Neural progenitor cell (in vitro differentiated cells): ENCODE measurements around the gene CSTA. TPM values are rescaled to one million over a fixed set of nuclear protein-coding genes. Genes with fewer than 3 reads are reported as not detected.

Source experiments
- DNase-seq: peaks from one replicate; pipeline ENCODE4 v3.0.0-alpha.2; 2016; ENCODE audit warnings: low spot score
- H2AFZ ChIP-seq: fragments of 200-600 bp; sonication (generic); replicated peaks from 2 replicates; pipeline ENCODE4 v1.6.1; 2016; ENCODE audit warnings: antibody characterized with exemption
- H3F3A ChIP-seq: fragments of 200-600 bp; sonication (generic); 2 replicates; pipeline ENCODE4 v1.6.1; 2016; ENCODE audit warnings: antibody characterized with exemption, low read depth
- H3K27ac ChIP-seq: fragments of 200-600 bp; sonication (generic); 2 replicates; pipeline ENCODE4 v1.5.1; 2016; ENCODE audit warnings: mild to moderate bottlenecking
- H3K27me3 ChIP-seq: fragments of 200-600 bp; sonication (generic); 2 replicates; pipeline ENCODE4 v1.6.1; 2016; ENCODE audit warnings: mild to moderate bottlenecking, moderate library complexity
- H3K36me3 ChIP-seq: fragments of 200-600 bp; sonication (generic); 2 replicates; pipeline ENCODE4 v1.5.1; 2016
- H3K4me1 ChIP-seq: fragments of 200-600 bp; sonication (generic); 2 replicates; pipeline ENCODE4 v1.6.1; 2016; ENCODE audit warnings: mixed run types
- H3K4me2 ChIP-seq: fragments of 200-600 bp; sonication (generic); 2 replicates; pipeline ENCODE4 v1.6.1; 2016
- H3K4me3 ChIP-seq: fragments of 200-600 bp; sonication (generic); 2 replicates; pipeline ENCODE4 v1.5.1; 2016
- H3K79me2 ChIP-seq: fragments of 200-600 bp; sonication (generic); 2 replicates; pipeline ENCODE4 v1.6.1; 2016; ENCODE audit warnings: low read depth
- H3K9ac ChIP-seq: fragments of 200-600 bp; sonication (generic); 2 replicates; pipeline ENCODE4 v1.6.1; 2016
- H3K9me3 ChIP-seq: fragments of 200-600 bp; sonication (generic); 2 replicates; pipeline ENCODE4 v1.5.1; 2016; ENCODE audit warnings: low read depth
- H4K20me1 ChIP-seq: fragments of 200-600 bp; sonication (generic); 2 replicates; pipeline ENCODE4 v1.6.1; 2016; ENCODE audit warnings: low read depth
- H3K27ac Mint-ChIP-seq: 3 replicates; pipeline ENCODE4 v1.8.0; 2021; ENCODE audit warnings: mixed read lengths
- H3K27me3 Mint-ChIP-seq: 2 replicates; pipeline ENCODE4 v1.8.0; 2022; ENCODE audit warnings: low read depth, mild to moderate bottlenecking, inconsistent platforms, moderate library complexity, mixed read lengths; ENCODE audit not compliant: insufficient read depth
- H3K36me3 Mint-ChIP-seq: 3 replicates; pipeline ENCODE4 v1.8.0; 2021; ENCODE audit warnings: mixed read lengths
- H3K4me1 Mint-ChIP-seq: 3 replicates; pipeline ENCODE4 v1.8.0; 2021; ENCODE audit warnings: mixed read lengths
- H3K4me3 Mint-ChIP-seq: 3 replicates; pipeline ENCODE4 v1.8.0; 2021; ENCODE audit warnings: mild to moderate bottlenecking, moderate library complexity, mixed read lengths
- H3K9me3 Mint-ChIP-seq: 3 replicates; pipeline ENCODE4 v1.8.0; 2020; ENCODE audit warnings: mixed read lengths
- EZH2 ChIP-seq: fragments of 200-600 bp; sonication (generic); IDR thresholded peaks from 2 replicates; pipeline ENCODE4 v1.6.1; 2017; ENCODE audit warnings: antibody characterized with exemption, mild to moderate bottlenecking, moderate library complexity
- EZH2phosphoT487 ChIP-seq: fragments of 200-600 bp; sonication (generic); IDR thresholded peaks from 2 replicates; pipeline ENCODE4 v1.6.1; 2017; ENCODE audit warnings: antibody characterized with exemption
- total RNA-seq: library from RNA; depleted of rRNA; stranded (reverse); fragments of >200 nt; gene quantifications from 2 replicates; pipeline ENCODE4 v1.2.3, GENCODE V29; 2015; ENCODE audit warnings: low replicate concordance
- TF ChIP-seq, protein P1 (sequence below): fragments of 200-600 bp; sonication (generic); IDR thresholded peaks from 2 replicates; pipeline ENCODE4 v1.5.1; 2017; ENCODE audit warnings: antibody characterized with exemption, mild to moderate bottlenecking

The CSTA gene
- total RNA-seq, 1 donor from 2014 or later = not detected

DNA sequence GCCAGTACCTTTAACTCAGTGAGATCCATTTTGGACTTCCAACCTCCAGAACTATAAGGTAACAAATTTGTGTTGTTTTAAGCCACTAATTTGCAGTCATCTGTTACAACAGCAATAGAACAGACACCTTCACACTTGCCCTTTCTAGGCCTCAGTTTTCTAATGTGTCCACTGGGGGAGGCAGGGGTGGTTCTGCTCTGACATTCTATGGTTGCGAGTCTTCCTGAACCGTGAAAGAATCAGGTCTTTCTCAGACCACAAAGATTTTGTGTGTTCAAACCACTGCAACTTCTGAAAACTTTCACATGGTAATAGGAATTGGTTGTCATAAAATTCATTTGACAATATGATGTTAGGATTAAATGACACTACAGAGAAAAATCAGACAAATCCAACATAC is 26.8 kb upstream of the CSTA start:
- Histone ChIP-seq H3K9ac (no peak overlapping the region), H3F3A (no peaks in the 10 kb centered on the region), H3K27me3 (no peaks in the 10 kb centered on the region), H2AFZ (no peak overlapping the region), H3K4me2 (no peak overlapping the region), H3K79me2 (no peaks in the 10 kb centered on the region), H3K27ac (no peak overlapping the region), H3K36me3 (no peaks in the 10 kb centered on the region), H4K20me1 (no peaks in the 10 kb centered on the region), H3K4me1 (no peaks in the 10 kb centered on the region), H3K4me3 (no peak overlapping the region), H3K9me3 (no peaks in the 10 kb centered on the region)
- Mint-ChIP-seq H3K27ac (no peak overlapping the region), H3K36me3 (no peaks in the 10 kb centered on the region), H3K4me1 (no peaks in the 10 kb centered on the region), H3K9me3 (peaks cover 10% of the 10 kb centered on the region), H3K27me3 (no peaks in the 10 kb centered on the region), H3K4me3 (no peak overlapping the region)
- DNase-seq = no peak
- no peak for TF ChIP-seq EZH2
- TF ChIP-seq, protein P1, sequence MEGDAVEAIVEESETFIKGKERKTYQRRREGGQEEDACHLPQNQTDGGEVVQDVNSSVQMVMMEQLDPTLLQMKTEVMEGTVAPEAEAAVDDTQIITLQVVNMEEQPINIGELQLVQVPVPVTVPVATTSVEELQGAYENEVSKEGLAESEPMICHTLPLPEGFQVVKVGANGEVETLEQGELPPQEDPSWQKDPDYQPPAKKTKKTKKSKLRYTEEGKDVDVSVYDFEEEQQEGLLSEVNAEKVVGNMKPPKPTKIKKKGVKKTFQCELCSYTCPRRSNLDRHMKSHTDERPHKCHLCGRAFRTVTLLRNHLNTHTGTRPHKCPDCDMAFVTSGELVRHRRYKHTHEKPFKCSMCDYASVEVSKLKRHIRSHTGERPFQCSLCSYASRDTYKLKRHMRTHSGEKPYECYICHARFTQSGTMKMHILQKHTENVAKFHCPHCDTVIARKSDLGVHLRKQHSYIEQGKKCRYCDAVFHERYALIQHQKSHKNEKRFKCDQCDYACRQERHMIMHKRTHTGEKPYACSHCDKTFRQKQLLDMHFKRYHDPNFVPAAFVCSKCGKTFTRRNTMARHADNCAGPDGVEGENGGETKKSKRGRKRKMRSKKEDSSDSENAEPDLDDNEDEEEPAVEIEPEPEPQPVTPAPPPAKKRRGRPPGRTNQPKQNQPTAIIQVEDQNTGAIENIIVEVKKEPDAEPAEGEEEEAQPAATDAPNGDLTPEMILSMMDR = no peak
- TF ChIP-seq EZH2phosphoT487 = no peak

DNA sequence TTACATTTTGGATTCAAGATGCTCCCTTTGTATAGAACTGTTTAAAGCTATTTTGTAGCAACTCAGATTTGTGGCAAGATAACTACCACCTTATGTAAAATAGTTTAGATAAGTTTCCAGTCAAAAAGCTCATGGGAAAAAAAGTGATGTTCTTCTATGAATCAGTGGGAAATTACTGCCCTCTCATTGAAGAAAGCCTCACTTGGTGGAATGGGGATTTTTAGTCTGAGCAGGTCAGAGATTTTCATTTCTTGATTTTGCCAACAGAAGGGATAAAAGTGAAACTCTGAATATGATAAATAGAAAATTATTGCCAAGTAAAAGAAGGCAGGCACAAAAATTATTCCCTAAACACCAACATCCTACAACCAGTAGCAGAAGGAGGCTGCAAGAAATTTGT is 25.8 kb upstream of the CSTA start:
- H3K9ac ChIP-seq = no peak overlapping the region
- Mint-ChIP-seq H3K4me1 (no peaks in the 10 kb centered on the region), H3K4me3 (no peak overlapping the region), H3K27ac (no peak overlapping the region), H3K9me3 (peaks cover 10% of the 10 kb centered on the region), H3K36me3 (no peaks in the 10 kb centered on the region), H3K27me3 (no peaks in the 10 kb centered on the region)
- no peaks in the 10 kb centered on the region for H3K36me3 ChIP-seq
- H3F3A ChIP-seq = no peaks in the 10 kb centered on the region
- no peak overlapping the region for H3K4me3 ChIP-seq
- no peaks in the 10 kb centered on the region for H3K9me3 ChIP-seq
- H3K79me2 ChIP-seq = no peaks in the 10 kb centered on the region
- no peaks in the 10 kb centered on the region for H3K4me1 ChIP-seq
- H4K20me1 ChIP-seq = no peaks in the 10 kb centered on the region
- no peak for TF ChIP-seq EZH2
- no peak for TF ChIP-seq EZH2phosphoT487
- TF ChIP-seq, protein P1 = no peak
- no peaks in the 10 kb centered on the region for H3K27me3 ChIP-seq
- H3K27ac ChIP-seq = no peak overlapping the region
- DNase-seq = no peak
- H2AFZ ChIP-seq = no peak overlapping the region
- H3K4me2 ChIP-seq = no peak overlapping the region

DNA sequence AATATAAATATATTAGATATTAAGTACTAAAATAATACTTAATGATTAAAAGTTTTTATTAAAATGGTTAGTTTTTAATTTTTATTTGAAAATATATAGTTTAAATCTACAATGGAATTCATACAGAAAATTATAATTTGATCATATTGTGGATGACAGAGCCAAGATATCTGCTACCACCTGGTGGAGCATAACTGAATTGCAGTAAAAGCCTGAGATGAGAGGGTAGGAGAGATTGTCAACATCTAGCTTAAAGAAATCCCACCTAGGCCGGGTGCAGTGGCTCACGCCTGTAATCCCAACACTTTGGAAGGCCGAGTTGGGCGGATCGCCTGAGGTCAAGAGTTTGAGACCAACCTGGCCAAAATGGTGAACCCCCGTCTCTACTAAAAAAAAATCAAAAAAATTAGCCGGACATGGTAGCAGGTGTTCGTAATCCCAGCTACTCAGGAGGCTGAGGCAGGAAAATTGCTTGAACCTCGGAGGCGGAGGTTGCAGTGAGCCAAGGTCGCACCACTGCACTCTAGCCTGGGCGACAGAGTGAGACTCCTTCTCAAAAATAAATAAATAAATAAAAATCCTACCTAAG is 25.1 kb upstream of the CSTA start:
- H3K36me3 Mint-ChIP-seq = no peaks in the 10 kb centered on the region
- Histone ChIP-seq H3K4me2 (no peak overlapping the region), H4K20me1 (no peaks in the 10 kb centered on the region)

More for the DNA sequence above, 25.1 kb upstream of the CSTA start:
- H3K4me1 Mint-ChIP-seq = no peaks in the 10 kb centered on the region
- no peaks in the 10 kb centered on the region for H3K79me2 ChIP-seq
- H3K27me3 Mint-ChIP-seq = no peaks in the 10 kb centered on the region
- H3F3A ChIP-seq = no peaks in the 10 kb centered on the region
- H3K9me3 ChIP-seq = no peaks in the 10 kb centered on the region
- peak; percentile 38 for DNase-seq
- H3K9me3 Mint-ChIP-seq = peaks cover 10% of the 10 kb centered on the region
- H3K4me1 ChIP-seq = no peaks in the 10 kb centered on the region
- TF ChIP-seq EZH2 (no peak), EZH2phosphoT487 (no peak)
- TF ChIP-seq, protein P1 = peak; percentile 65
- H3K36me3 ChIP-seq = no peaks in the 10 kb centered on the region
- H3K27ac ChIP-seq = no peak overlapping the region
- no peak overlapping the region for H3K4me3 ChIP-seq
- H3K27ac Mint-ChIP-seq = no peak overlapping the region
- H3K4me3 Mint-ChIP-seq = no peak overlapping the region
- H3K27me3 ChIP-seq = no peaks in the 10 kb centered on the region
- H2AFZ ChIP-seq = no peak overlapping the region
- H3K9ac ChIP-seq = no peak overlapping the region
